ENCODE data around the gene ZNF385B.

- no peak for TF ChIP-seq EGR1 (IDR thresholded peaks at IDR 0.05; ENCODE audit: low read depth in 2 of 2)
- no peak for TF ChIP-seq RAD21 (IDR thresholded peaks at IDR 0.05)
- TF ChIP-seq, protein P1, sequence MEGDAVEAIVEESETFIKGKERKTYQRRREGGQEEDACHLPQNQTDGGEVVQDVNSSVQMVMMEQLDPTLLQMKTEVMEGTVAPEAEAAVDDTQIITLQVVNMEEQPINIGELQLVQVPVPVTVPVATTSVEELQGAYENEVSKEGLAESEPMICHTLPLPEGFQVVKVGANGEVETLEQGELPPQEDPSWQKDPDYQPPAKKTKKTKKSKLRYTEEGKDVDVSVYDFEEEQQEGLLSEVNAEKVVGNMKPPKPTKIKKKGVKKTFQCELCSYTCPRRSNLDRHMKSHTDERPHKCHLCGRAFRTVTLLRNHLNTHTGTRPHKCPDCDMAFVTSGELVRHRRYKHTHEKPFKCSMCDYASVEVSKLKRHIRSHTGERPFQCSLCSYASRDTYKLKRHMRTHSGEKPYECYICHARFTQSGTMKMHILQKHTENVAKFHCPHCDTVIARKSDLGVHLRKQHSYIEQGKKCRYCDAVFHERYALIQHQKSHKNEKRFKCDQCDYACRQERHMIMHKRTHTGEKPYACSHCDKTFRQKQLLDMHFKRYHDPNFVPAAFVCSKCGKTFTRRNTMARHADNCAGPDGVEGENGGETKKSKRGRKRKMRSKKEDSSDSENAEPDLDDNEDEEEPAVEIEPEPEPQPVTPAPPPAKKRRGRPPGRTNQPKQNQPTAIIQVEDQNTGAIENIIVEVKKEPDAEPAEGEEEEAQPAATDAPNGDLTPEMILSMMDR (IDR thresholded peaks at IDR 0.05; ENCODE audit: low read depth, low read length, missing input control) = no peak
- no peak for TF ChIP-seq TAF1 (conservative IDR thresholded peaks at IDR 0.05)
- TF ChIP-seq REST (IDR thresholded peaks at IDR 0.05) = no peak
- no peak for TF ChIP-seq JUND (IDR thresholded peaks at IDR 0.05)
Measured at GRCh38 chr2:179677077-179677688, 184.2 kb downstream of the ZNF385B start.
